B cell (primary cell): ENCODE measurements around the gene SH3YL1. TPM values are rescaled to one million over a fixed set of nuclear protein-coding genes. Genes with fewer than 3 reads are reported as not detected.

Experiments used
- ATAC-seq: fragments of 200-7000 bp; cut with Tn5 transposase; one replicate; pipeline ENCODE4 v1.10.0; 2021; ENCODE audit warnings: low read depth, mild to moderate bottlenecking, moderate number of reproducible peaks, moderate library complexity
- CTCF ChIA-PET: fragments of 350-600 bp; sonication (Branson Sonifier 250); formaldehyde crosslinking; loops from one replicate; lab custom pipeline; 2021; ENCODE audit warnings: antibody characterized with exemption, inconsistent platforms; lab: Charles Lee
- POLR2A ChIA-PET: fragments of 350-600 bp; sonication (Branson Sonifier 250); formaldehyde crosslinking; loops from one replicate; lab custom pipeline; 2021; ENCODE audit warnings: antibody characterized with exemption; lab: Charles Lee
- DNase-seq: peaks from one replicate; pipeline ENCODE4 v3.0.0; 2013
- H2AFZ ChIP-seq: 2 replicates; pipeline ENCODE4 v1.6.1; 2012; ENCODE audit warnings: mild to moderate bottlenecking, low read depth, low read length; ENCODE audit not compliant: insufficient read depth, poor library complexity, severe bottlenecking
- H3K27ac ChIP-seq, 2 donors: 1 replicate in 1 of 2; 2 replicates in 1 of 2; pipeline ENCODE4 v1.5.1; 2012 to 2013; ENCODE audit warnings: low read length in 2 of 2, mild to moderate bottlenecking in 2 of 2, moderate library complexity in 1 of 2
- H3K27me3 ChIP-seq, 4 experiments: fragments of 200-600 bp in 1 of 4; sonication (generic) in 1 of 4; replicated peaks in 1 of 4; 1 replicate in 2 of 4; 2 replicates in 2 of 4; pipeline versions ENCODE4 v1.6.1 to v1.7.0; 2013 to 2016; ENCODE audit warnings: low read length in 3 of 4, mild to moderate bottlenecking in 2 of 4, mixed read lengths in 1 of 4, moderate library complexity in 1 of 4; ENCODE audit not compliant: insufficient read depth in 4 of 4, control insufficient read depth in 3 of 4; ENCODE audit errors: control extremely low read depth in 1 of 4
- H3K36me3 ChIP-seq, 2 experiments: replicated peaks in 1 of 2; 1 replicate in 1 of 2; 2 replicates in 1 of 2; pipeline versions ENCODE4 v1.6.1 to v1.7.1; 2013; ENCODE audit warnings: low read length in 1 of 2; ENCODE audit not compliant: insufficient read depth in 2 of 2, control insufficient read depth in 1 of 2; ENCODE audit errors: control extremely low read depth in 1 of 2, extremely low read depth in 1 of 2
- H3K4me1 ChIP-seq, 2 donors: fragments of 200-600 bp in 1 of 2; sonication (generic) in 1 of 2; 1 replicate in 1 of 2; 2 replicates in 1 of 2; pipeline versions ENCODE4 v1.5.1 to v1.6.1; 2013 to 2017; ENCODE audit warnings: low read length in 2 of 2; ENCODE audit not compliant: control insufficient read depth in 2 of 2, insufficient read depth in 2 of 2
- H3K4me2 ChIP-seq: replicated peaks from 2 replicates; pipeline ENCODE3; 2012; ENCODE audit warnings: mild to moderate bottlenecking, low read depth, low read length; ENCODE audit not compliant: poor library complexity, severe bottlenecking
- H3K4me3 ChIP-seq, 5 experiments: fragments of 200-600 bp in 1 of 5; sonication (generic) in 1 of 5; 1 replicate in 3 of 5; 2 replicates in 2 of 5; pipeline versions ENCODE4 v1.5.1 to v1.7.0; 2011 to 2016; ENCODE audit warnings: low read length in 4 of 5, mild to moderate bottlenecking in 4 of 5, low read depth in 2 of 5, control low read depth in 1 of 5, moderate library complexity in 1 of 5; ENCODE audit not compliant: insufficient read depth in 1 of 5; ENCODE audit errors: control extremely low read depth in 1 of 5, extremely low read depth in 1 of 5
- H3K79me2 ChIP-seq: fragments of 200-600 bp; sonication (generic); one replicate; pipeline ENCODE4 v1.6.0; 2016; ENCODE audit warnings: low read length; ENCODE audit not compliant: control insufficient read depth, insufficient read depth
- H3K9ac ChIP-seq: fragments of 200-600 bp; sonication (generic); 2 replicates; pipeline ENCODE4 v1.6.1; 2017; ENCODE audit warnings: mild to moderate bottlenecking, low read length, moderate library complexity
- H3K9me3 ChIP-seq, 3 donors: one replicate each; pipeline versions ENCODE4 v1.6.1 to v1.7.1; 2013; ENCODE audit warnings: low read length in 2 of 3; ENCODE audit not compliant: control insufficient read depth in 2 of 3, insufficient read depth in 1 of 3; ENCODE audit errors: control extremely low read depth in 1 of 3
- H4K20me1 ChIP-seq: 2 replicates; pipeline ENCODE4 v1.6.0; 2012; ENCODE audit warnings: mild to moderate bottlenecking, low read length; ENCODE audit not compliant: insufficient read depth, control insufficient read depth, poor library complexity, severe bottlenecking
- H3K27ac Mint-ChIP-seq: one replicate; pipeline ENCODE4 v1.8.0; 2021; ENCODE audit warnings: mixed read lengths
- H3K27me3 Mint-ChIP-seq: one replicate; pipeline ENCODE4 v1.8.0; 2021; ENCODE audit warnings: mixed read lengths
- H3K4me1 Mint-ChIP-seq: one replicate; pipeline ENCODE4 v1.8.0; 2021; ENCODE audit warnings: mixed read lengths
- H3K4me3 Mint-ChIP-seq: one replicate; pipeline ENCODE4 v1.8.0; 2021; ENCODE audit warnings: mixed read lengths
- H3K9me3 Mint-ChIP-seq: one replicate; pipeline ENCODE4 v1.8.0; 2022; ENCODE audit warnings: mixed read lengths; ENCODE audit not compliant: insufficient read depth
- EZH2 ChIP-seq: IDR thresholded peaks from 2 replicates; pipeline ENCODE4 v1.6.1; 2012; ENCODE audit warnings: borderline replicate concordance, low read depth, mild to moderate bottlenecking, moderate library complexity, low read length; ENCODE audit not compliant: insufficient read depth, poor library complexity, severe bottlenecking
- WGBS: methylation state at CpG from one replicate; pipeline ENCODE4 v1.1.5; 2013; ENCODE audit warnings: missing lambda C conversion rate; ENCODE audit not compliant: insufficient coverage; 5-methylcytosine and 5-hydroxymethylcytosine counted together
- intact Hi-C: fragments of 100-400 bp; cut with micrococcal nuclease; formaldehyde crosslinking; loops from one replicate; pipeline ENCODE4 v1.10.0; 2022
- polyA plus RNA-seq: library from polyadenylated mRNA; depleted of rRNA; stranded (reverse); fragments of >200 nt; gene quantifications from 2 replicates; pipeline ENCODE4 v1.2.3, GENCODE V29; 2012
- total RNA-seq, 2 donors: library from RNA; stranded (reverse); fragments of 120-200 nt in 1 of 2; gene quantifications; 1 replicate in 1 of 2; 2 replicates in 1 of 2; pipeline versions ENCODE4 v1.2.3 to v1.2.4, GENCODE V29; 2013 to 2022
- TF ChIP-seq, protein P1 (sequence below): fragments of 200-600 bp; IDR thresholded peaks from one replicate; pipeline ENCODE4 v1.8.0; 2022; ENCODE audit warnings: antibody characterized with exemption, mild to moderate bottlenecking

The SH3YL1 gene
- total and polyA plus RNA-seq, 2 donors (not counting 1 experiment from before 2014, with no cell fraction given): 33.2 to 48.4 TPM

DNA sequence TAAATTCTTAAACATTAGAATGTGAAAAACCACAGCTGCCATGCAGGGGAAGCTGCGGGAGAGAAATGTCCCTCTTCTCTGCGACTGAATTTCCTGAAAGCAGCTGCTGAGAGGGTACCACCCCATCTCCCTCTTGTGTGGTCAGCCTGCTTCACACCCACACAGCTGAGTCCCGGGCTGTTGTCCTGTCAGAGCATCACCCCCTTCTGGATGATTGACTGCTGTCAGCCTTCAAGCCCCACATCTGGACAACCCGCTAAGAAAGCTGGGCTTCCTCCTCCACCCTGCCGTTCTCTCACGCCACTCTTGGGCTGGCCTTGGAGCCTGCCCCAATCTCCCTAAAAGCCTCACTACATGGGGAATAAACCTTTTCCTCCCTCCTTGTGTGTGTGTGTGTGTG lies 26.0 kb downstream of the SH3YL1 start:
- no peak overlapping the region for H3K27ac Mint-ChIP-seq
- no peaks in the 10 kb centered on the region for H3K4me1 Mint-ChIP-seq
- H3K9me3 Mint-ChIP-seq: peaks cover 1% of the 10 kb centered on the region
- intact Hi-C loops: no loop called here
- 18% methylated on average over 3 of the region's 6 CpGs for WGBS
- ATAC-seq (no peak), DNase-seq (no peak)
- Histone ChIP-seq H3K79me2 (no peaks in the 10 kb centered on the region), H3K27me3 (no peaks in the 10 kb centered on the region), H3K27ac (no peak overlapping the region), H3K36me3 (peaks cover 3 to 11% of the 10 kb centered on the region in 2 experiments), H3K9me3 (no peaks in the 10 kb centered on the region), H3K4me1 (no peaks in the 10 kb centered on the region), H4K20me1 (no peaks in the 10 kb centered on the region), H3K4me3 (no peak overlapping the region), H3K4me2 (no peak overlapping the region), H3K9ac (no peak overlapping the region), H2AFZ (no peak overlapping the region)
- ChIA-PET POLR2A (no interaction called here), CTCF (interaction anchor here (0.7 to 3.0 kb wide), 2 partner anchors 10 to 399 kb away, joined by 3 to 11 read pairs; no protein-coding TSS in a partner anchor)
- TF ChIP-seq, protein P1, sequence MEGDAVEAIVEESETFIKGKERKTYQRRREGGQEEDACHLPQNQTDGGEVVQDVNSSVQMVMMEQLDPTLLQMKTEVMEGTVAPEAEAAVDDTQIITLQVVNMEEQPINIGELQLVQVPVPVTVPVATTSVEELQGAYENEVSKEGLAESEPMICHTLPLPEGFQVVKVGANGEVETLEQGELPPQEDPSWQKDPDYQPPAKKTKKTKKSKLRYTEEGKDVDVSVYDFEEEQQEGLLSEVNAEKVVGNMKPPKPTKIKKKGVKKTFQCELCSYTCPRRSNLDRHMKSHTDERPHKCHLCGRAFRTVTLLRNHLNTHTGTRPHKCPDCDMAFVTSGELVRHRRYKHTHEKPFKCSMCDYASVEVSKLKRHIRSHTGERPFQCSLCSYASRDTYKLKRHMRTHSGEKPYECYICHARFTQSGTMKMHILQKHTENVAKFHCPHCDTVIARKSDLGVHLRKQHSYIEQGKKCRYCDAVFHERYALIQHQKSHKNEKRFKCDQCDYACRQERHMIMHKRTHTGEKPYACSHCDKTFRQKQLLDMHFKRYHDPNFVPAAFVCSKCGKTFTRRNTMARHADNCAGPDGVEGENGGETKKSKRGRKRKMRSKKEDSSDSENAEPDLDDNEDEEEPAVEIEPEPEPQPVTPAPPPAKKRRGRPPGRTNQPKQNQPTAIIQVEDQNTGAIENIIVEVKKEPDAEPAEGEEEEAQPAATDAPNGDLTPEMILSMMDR: no peak
- TF ChIP-seq EZH2: no peak
- H3K4me3 Mint-ChIP-seq: no peak overlapping the region
- H3K27me3 Mint-ChIP-seq: no peaks in the 10 kb centered on the region

DNA sequence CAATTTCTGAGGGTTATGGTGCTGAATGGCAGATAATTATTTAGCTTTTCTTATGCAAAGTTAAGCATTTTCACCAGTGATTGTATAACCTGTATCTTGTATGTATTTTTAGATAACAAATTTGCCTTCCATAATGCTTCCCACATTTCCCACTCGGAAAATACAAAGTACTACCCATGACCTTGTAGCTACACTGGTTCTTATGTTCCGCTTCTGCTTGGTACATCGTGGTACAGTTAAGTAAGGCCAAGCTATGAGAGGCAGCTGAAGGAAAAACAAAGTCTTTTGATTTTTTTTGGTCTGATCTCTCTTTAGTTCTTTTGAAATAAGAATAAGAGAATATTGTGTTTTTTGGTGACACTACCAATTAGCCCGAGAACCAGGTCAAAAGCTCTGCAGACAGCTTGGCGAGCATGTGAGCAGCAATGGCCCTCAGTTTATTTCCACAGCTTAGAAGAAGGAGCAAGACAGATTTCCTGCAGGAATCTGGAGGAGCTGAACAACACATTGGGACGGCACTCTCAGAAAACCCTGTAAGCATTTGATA lies 26.8 kb downstream of the SH3YL1 start:
- intact Hi-C loops: no loop called here
- DNase-seq: no peak

More for the DNA sequence above, 26.8 kb downstream of the SH3YL1 start:
- H3K27me3 ChIP-seq: no peaks in the 10 kb centered on the region
- no peaks in the 10 kb centered on the region for H3K79me2 ChIP-seq
- Mint-ChIP-seq H3K27ac (no peak overlapping the region), H3K4me1 (no peaks in the 10 kb centered on the region), H3K9me3 (no peaks in the 10 kb centered on the region), H3K27me3 (no peaks in the 10 kb centered on the region), H3K4me3 (no peak overlapping the region)
- H3K9ac ChIP-seq: no peak overlapping the region
- CTCF ChIA-PET: interaction anchor here (0.7 to 3.0 kb wide), 2 partner anchors 11 to 400 kb away, joined by 3 to 11 read pairs; no protein-coding TSS in a partner anchor
- peaks cover 3 to 11% of the 10 kb centered on the region in 2 experiments for H3K36me3 ChIP-seq
- no peak for TF ChIP-seq EZH2
- TF ChIP-seq, protein P1: no peak
- H3K9me3 ChIP-seq: no peaks in the 10 kb centered on the region
- POLR2A ChIA-PET: no interaction called here
- 100% methylated on average over 1 of the region's 6 CpGs for WGBS
- H3K4me3 ChIP-seq: no peak overlapping the region
- no peak overlapping the region for H2AFZ ChIP-seq
- H3K4me1 ChIP-seq: no peaks in the 10 kb centered on the region
- ATAC-seq: no peak
- H3K4me2 ChIP-seq: no peak overlapping the region
- no peak overlapping the region for H3K27ac ChIP-seq
- H4K20me1 ChIP-seq: no peaks in the 10 kb centered on the region
